GM18499 (cell line): ENCODE results near the gene SSC5D.

Experiments used
- ATAC-seq: cut with Tn5 transposase; IDR thresholded peaks from one replicate; pipeline ENCODE4 v1.9.1; 2021; ENCODE audit warnings: moderate number of reproducible peaks; ENCODE audit not compliant: insufficient read depth, unreplicated experiment

Gene SSC5D

DNA sequence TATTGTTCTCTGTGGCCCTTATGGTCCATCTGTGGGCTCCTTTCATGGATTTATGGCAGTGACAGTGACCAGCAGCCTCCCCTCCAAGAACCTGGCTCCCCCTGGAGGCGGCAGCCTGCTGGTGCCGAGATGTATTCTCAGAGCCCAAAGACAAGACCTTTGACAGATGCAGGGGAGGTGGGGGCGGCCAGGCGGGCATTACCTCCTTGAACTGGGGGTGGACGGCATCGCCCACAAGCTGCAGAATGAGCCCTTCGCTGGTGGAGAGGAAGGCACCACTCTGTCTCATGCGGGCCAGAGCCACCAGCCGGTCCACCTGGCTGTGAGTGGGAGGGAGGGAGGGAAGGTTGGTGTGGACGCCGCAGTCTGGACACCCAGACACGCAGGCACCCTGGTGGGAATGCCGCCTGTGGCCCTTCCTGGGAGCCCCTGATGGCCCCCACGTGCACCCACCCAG, 33.4 kb upstream of the SSC5D start:
- no peak for ATAC-seq

DNA sequence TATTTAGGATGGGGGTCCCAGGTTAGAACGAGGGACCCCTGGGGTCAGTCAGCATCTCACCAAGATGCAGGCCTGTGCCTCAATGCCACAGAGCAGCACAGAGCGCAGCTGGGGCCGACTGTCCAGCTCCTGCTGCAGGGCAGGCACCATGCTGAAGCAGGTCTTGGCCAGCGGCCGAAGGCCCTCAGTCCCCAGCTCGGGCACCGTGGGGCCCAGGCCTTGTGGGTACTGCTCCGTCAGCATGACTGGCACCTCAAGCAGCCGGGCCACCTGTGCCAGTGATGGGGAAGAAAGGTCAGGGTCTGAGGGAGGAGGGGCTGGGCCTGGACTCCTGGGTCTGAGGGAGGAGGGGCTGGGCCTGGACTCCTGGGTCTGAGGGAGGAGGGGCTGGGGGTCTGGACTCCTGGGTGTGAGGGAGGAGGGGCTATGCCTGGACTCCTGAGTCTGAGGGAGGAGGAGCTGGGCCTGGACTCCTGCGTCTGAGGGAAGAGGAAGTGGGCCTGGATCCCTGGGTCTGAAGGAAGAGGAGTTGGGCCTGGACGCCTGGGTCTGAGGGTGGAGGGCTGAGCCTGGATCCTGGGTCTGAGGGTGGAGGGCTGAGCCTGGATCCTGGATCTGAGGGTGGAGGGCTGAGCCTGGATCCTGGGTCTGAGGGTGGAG, 32.5 kb upstream of the SSC5D start:
- ATAC-seq, result no peak

DNA sequence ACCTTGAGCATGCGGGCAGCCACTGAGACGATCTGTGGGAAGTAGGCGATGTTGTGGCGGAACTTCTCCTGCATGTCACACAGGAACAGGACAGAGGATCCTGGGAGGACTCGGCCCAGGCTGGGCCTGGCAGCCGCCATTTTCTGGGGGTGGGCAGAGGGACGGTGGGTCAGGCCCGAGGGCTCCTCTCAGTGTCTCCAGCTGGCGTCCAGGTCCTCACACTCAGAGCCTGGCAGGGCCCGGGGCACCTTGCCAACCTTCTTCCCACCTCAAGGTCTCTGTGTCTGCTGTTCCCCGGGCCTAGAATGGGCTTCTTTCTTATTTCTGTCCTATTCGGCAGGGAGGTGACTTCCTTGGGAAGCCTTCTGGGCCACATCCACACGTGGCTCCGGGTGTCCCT, 31.9 kb upstream of the SSC5D start:
- ATAC-seq, result no peak

DNA sequence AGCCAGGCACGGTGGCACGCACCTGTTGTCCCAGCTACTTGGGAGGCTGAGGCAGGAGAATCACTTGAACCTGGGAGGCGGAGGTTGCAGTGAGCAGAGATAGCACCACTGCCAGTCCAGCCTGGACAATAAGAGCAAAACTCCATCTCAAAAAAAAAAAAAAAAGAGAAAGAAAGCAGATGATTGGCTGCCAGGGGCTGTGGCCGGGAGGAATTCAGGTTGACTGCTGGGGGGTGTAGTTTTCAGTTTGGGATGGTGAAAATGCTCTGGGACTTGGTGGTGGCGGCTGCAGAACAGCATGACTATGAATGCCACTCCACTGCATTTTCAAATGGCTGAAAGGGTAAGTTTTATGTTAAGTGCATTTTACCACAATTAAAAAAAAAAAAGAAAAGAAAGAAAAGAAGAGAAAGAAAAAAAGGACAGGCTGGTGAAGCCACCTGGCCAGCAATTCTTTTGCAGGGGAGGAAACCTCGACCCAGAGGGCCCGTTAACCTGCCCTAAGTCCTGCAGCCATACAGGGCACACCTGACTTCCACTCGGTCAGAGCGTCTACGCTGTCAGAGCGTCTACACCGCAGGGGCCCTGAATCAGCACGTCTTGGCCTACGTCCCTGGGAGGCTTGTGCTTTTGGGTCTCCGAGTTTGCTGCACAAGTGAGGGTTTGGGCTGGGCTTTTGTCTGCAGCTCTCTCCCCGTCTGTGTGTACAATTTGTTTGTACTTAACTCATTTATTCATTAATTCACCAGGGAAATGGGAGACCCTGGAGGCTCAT, 30.4 kb upstream of the SSC5D start:
- no peak for ATAC-seq

DNA sequence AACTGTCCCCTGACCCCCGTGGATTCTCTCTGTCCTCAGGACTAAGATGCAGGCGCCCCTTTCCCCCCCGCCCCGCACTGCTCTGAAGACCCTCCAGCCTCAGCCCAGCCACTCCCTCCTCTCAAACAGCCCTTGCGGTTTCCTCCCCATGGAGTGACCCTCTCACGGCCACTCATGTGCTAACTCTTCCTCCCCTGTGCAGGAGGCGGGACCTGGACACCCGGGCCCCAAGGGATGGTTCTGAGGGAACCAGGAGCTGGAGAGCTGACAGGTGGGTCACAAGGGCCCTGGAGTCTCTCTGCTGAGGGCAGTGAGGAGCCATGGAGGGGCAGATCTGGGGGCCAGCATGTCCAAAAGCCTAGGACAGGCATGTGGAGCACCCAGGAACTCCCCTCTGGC, 28.7 kb upstream of the SSC5D start:
- ATAC-seq, result no peak

DNA sequence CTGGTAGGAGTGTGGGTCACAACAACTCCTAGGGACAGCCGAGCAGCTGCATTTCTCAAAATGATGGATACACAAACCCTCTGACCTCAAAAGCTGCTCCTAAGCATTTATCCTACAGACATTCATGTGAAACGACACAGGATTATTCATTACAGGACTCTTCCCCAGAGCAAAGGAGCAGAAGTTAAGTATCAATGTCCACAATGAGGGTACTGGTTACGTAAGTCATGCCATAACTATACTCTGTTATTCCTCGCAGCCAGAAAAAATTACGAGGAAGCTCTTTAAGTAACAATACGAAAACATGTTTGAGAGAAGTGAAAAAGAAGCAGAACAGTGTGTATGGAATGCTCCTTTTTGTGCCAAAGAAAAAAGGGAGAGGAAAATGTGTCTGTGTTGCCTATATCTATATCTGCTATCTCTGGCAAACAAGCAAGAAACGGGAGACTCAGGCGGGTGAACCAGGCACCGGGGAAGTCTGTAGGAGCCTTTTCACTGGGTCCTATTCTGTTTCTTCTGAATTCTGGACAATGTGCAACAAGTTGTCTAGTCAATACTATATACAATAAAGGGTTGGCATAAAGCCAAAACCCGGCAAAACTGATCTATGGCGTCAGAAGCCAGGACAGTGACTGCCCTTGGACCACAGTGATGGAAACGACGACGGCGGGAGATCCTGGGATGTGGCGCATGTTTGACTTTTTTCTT, 28.1 kb upstream of the SSC5D start:
- ATAC-seq, result no peak

DNA sequence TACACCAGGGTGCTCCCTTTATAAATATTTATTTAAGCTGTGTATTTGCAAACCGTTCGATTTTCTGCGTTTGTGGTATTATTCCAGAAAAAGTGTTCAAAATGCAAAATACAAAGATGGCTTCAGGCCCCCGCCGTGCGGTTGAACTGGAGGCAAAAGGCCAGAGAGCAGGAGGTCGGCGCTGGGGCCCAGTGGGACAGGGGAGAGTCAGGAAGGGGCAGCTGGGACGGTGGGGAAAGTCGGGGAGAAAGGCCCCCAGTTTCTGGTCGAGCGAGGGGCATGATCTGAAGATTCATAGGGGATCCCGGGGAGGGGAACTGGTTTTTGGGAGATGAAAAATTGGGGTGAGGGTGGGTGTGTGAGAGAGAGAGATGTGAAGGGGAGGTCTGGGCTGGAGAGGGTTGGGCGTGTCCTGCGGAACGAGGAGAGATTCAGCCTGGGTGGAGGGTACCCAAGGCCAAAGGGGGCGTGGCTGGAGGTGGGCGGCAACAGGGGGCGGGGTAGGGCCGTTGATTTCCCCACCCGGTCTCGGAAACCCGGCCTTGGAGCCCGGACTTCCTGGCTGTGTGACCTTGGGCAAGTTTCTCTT, 27.5 kb upstream of the SSC5D start:
- no peak for ATAC-seq

DNA sequence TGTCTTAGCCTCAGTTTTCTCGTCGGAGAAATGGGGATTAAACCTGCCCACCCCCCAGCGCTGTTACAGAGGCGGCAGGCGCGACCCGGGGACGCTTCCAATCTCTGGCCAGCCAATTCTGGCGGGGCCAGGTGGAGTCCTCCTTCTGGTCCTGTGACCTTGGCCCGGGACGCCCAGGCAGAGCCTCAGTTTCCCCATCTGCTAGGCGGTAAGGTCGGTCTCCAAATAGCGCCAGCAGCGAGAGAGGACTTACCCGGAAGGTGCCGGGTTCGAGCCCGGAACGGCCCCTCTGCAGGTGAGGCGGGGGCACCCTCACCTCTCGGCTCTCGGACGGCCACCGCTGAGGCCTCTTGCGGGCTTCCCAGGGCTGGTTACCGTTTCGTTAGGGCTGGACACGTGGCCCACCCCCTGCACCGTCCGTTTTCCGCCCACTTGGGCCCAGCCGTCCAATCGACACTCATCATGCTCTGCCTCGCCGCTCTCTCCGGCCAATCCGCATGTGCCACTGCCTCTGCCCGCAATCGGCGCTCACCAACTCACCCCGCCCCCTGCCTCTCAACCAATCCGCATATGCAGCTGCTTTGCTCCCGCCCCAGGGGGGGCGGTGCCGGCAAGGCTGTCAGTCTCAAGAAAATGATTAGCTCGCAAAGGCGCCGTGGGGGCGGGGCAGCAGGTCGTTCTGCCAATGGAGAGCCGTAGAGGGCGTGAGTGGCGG, 26.8 kb upstream of the SSC5D start, which contains the start of gene ISOC2:
Gene ISOC2 (minus strand): TSS at position 384 of the 715 bp plus-strand sequence. CDS start 5,156 bp downstream, outside the sequence.
- ATAC-seq, result peak; percentile 90

DNA sequence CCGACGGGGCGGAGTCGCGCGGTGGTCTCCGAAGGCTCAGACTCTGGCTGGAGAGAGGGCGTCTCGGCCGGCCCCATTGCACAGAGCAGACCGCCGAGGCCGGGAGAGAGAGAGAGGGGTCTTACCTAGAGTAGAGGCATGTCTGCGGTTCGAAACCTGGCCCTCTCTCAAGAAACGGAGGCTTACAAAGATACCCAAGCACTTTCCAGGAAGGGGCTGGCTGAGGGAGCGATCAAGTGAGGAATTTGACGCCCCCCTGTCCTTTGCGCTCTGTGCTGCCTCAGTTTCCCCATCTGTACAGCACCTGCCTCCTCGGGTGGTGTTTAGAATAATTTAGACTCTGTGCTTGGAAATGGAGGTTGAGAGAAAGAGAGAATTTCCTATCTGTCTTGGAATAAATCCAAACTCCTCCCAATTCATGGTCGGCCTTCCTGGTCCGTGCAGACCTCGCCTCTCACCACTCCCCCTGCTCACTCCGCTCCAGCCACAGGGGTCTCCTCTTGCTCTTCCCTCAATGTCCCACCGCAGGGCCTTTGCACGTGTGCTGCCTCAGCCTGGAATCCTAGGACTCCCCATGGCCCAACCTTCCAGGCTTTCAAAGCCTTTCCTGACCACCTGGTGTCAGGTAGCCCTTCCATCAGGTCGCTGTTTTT, 26.1 kb upstream of the SSC5D start:
- ATAC-seq, result no peak

DNA sequence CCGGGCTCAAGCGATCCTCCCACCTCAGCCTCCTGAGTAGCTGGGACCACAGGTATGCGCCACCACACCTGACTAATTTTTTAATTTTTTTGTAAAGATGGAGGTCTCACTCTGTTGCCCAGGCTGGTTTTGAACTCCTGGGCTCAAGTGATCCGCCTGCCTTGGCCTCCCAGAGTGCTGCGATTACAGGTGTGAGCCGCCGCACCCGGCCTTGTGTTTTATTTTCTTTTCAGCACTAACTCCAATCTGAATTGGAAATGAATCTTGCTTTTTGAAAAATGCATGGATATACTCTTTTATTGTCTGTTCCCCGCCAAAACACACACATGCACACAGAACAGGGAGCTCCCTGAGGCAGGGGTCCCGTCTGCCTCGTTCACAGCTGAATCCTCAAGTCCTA, 25.5 kb upstream of the SSC5D start:
- no peak for ATAC-seq

DNA sequence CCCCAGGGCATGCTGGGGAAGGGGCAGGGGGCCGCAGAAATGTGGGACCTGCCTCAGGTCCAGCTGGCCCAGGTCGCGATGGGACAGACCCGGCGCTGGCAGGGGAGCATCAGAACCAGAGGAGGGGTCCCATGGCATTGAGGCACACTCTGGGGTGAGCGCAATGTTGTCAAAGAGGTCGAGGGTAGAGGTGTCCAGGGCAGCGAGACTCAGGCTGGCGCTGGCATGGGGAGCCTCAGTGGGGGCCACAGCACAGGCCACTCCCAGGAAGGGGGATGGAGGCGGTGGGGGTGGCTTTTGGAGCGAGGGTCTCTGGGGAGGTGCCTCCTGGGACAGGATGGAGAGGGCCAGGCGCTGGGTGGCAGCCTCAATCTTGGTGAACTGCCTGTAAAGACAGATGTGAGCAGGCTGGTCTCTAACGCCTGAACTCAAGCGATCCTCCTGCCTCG, 24.6 kb upstream of the SSC5D start:
- no peak for ATAC-seq

DNA sequence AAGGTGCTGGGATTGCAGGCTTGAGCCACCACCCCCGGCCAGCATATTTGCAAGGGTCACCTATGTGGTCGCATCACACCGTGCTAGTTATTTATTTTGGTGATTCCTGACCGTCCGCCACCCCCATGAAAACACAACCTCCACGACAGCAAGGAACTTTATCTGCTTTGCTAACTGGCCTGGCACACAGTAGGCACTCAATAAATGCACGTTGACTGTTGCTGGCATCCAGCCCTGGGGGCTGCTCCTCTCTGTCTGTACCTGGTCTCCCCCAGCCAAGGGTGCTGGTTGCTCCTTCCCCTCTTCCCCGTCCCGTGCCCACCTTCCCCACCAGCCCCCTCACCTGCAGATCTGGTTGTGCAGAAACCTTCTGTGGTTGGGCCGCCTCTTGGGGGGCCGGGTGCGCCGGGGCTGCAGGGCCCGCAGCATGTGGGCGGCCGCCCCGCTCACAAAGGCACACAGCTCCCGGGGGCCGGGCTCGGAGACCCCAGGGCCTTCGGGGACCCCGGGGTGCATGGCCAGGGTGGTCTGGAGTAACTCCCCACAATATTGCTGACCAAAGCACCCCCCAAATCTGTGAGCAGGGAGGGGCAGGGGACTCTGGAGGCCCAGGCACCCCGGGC, 24.1 kb upstream of the SSC5D start:
- ATAC-seq, result no peak

DNA sequence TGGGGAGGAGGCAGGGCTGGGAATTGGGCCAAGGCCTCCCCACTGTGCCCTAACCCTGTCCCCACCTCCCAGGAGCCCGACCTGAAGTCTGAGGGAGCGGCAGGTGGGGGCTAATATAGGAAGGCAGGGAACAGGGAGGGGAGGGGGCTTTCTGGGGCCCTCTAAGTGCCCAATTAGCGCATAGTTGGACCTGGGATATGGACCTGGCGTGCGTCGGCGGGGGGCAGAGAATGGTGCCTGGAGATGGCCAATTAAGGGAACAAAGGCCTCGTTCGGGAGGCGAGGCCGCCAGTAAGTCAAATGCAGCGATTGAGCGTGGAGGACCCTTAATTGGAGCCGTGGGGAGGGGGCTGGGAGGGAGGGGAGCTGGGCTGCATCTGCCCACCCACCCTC, 23.6 kb upstream of the SSC5D start, which contains the start of gene C19orf85:
Gene C19orf85 (minus strand): TSS at position 90 of the 393 bp plus-strand sequence. CDS start 197 bp downstream, outside the sequence.
- no peak for ATAC-seq

DNA sequence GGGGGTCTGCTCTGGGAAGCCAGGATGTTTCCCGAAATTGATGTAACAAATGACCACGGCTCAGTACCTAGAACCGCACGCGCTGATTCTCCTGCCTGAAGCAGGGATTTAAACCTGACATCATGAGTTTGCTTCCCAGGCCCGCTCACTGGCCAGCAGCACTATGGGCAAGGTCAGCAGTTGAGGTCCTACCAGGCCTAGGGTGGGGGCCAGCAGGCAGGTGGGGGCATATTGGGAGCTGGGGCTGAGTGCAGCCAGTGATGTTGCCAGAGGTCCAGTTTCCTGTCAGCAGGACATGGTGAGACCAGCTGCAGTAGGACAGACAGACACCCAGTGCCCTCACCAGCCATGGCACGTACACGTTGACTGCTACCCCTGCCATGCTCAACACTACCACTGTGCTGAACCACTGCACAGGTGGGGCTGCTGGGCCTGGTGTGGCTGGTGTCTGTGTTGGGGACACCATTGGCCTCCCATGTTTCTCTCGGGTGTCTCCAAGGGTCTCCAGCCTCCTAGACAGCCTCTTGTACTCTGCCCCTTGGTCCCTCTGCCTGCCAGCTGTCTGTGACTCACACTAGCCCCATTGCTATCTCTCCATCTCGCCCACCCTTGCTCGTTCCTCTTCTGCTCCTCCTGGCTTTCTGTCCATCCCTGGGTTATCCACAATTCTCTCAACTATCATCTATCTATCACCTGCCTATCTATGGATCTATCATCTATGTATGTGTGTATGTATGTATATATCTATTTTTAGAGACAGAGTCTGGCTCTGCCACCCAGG, 22.6 kb upstream of the SSC5D start:
- no peak for ATAC-seq

DNA sequence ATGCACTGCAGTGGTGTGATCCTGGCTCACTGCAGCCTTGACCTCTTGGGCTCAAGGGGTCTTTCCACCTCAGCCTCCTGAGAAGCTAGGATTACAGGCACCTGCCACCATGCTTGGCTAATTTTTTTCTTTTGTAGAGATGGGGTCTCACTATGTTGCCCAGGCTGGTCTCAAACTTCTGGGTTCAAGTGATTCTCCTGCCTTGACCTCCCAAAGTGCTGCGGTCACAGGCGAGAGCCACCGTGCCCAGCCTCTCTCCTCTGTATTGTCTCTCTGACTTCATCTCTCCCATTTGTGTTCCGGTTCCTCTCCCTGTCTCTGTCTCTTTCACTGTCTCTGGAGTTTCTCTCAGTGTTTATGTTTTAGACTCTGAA, 22.0 kb upstream of the SSC5D start:
- ATAC-seq, result no peak

DNA sequence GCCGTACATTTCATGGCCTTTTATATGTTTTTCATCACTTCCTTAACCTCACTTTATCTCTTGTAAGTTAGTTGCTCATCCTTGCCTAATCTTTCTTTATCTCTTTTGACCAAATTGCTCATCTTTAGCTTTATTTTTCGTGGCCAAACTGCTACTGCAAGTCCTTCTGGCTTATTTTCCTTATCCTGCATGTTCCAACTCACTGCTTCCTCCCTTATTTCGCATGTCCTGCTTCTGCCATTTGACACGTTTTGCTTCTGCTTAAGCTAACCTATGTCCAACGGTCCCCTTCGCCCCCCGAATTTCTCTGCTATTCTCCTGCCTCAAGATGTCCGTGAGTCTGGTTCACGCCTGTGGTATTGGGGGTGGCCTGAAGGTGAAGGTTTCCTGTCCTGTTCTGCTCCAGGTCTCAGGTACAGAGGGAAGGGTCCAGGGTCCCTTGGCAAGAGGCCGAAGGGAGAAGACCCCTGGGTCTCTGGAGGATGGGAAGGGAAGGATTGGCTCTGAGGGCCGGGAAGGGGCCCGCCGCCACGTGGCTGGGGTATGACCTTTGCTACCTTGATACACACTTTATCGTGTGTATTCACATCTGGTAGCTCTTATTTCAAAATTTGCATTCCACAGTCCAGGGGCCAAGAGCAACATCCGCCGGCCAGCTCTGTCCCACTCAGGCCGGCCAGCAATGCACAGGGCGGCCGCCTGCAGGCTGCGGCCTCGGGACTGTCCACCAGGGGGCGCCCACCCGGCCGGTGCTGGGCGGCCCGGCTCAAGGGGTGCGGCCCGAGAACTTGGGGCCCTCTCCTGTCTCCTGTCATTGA, 20.8 kb upstream of the SSC5D start:
- no peak for ATAC-seq

DNA sequence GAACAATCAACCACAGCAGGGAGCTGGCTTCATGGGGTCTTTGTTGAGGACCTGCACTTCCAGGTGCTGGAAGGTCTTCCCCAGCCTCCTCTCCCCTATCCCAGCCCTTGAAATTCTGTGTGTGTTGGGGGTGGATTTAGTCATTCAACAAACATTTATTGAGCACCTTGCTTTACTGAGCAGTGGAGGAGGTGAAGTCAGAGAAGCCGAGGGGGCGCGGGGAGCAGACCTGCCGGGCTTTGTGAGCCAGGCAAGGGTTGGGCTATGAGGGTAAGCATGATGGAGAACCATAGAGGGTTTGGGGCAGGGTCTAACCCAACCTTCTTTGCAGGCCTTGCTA, 20.2 kb upstream of the SSC5D start:
- no peak for ATAC-seq

DNA sequence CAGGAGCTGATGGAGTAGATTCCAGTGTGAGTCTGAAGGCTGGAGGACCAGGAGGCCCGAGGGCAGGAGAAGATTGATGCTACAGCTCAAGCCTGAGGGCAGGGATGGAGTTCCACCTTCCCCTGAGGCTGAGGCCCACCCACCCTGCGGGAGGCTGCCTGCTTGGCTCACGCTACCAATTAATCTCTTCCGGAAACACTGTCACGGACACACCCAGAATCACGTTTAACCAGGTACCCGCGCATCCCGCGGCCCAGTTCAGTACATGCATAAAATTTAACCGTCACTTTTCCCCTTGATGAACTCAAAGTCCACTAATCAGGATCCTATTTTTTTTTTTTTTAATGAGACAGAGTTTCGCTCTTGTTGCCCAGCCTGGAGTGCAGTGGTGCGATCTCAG, 17.0 kb upstream of the SSC5D start:
- no peak for ATAC-seq
